NCI-H510A (cell line): Measurements from ENCODE around the gene CETP.
"Not testable (repeated sequence)": the region's sequence is repeated elsewhere in the genome, so short reads cannot be mapped to it uniquely, and the experiment has no call there.

Source experiments
- DNase-seq: peaks from one replicate; lab custom pipeline; 2025; lab: John Stamatoyannopoulos, UW

The CETP gene

GRCh38 chr16:56997931-56998330 lies 36.2 kb downstream of the CETP start:
- DNase-seq: no peak

GRCh38 chr16:56998352-56998751 lies 36.6 kb downstream of the CETP start:
- DNase-seq: no peak

- DNase-seq: no peak
Observed at GRCh38 chr16:56998861-56999260, 37.1 kb downstream of the CETP start.

- DNase-seq: no peak
Observed at GRCh38 chr16:56999409-57000270, 37.9 kb downstream of the CETP start.

DNA sequence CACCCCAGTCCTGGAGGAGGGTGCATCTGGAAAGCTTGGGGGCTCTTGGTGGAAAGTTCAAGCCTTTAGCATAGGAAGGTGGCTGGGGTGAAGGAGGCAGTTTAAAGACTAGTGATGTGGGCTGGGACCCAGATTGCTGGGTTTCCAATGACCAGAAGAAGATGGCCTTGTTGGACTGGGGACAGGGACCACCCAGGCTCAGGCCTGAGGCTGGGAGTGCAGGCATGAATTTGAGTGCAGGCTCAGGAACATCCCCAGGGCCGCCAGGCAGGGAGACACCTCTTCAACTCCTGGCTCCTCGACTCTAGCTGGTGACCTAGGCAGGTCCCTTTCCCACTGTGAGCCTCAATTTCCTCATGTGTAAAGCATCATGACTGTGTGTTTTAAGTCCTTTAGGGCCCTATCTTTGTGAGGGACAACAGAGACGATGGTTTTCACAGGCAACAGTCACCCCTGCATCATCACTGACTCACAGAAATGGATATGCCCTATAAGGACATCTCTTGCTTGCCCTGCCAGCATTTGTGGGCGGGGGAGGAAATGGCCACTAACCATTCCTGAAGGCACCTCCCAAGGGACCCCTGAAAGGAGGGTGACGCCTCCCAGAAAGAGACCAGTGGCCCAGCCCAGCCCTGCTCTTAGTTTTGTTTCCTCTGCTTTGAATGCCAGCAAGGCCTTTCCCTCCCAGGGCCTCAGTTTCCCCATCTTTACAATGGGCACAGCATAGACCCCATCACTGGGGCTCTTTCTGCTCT lies 38.7 kb downstream of the CETP start:
- no peak for DNase-seq

DNA sequence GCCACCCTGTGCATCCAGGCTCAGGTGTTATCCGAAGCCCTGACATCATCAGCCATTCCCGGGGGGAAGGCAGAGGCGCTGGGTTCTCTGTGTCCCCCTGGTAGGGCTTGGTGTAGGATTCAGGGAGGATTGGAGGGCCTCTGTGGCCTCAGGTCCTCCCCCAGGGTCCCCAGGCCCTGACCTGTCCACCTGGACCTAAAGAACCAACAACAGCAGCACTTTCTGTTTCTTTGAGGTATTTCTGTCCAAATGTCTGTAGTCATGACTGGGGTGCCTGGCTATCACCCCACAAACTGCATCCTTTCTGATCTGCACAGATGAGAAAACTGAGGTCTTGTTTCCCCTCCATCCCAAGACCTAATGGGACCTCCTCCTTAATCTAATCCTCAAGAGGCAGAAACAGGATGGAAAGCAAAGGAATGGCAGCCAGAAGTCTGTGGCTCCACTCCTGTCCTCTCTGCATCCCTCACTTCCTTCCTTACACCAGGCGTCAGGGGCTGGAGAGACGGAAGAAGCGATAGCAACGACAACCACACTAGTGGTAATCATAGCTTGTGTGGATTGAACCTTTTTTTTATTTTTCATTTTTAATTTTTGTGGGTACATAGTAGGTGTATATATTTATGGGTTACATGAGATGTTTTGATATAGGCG lies 39.4 kb downstream of the CETP start:
- no peak for DNase-seq

- no peak for DNase-seq
Observed at GRCh38 chr16:57003439-57004386, 42.0 kb downstream of the CETP start.

GRCh38 chr16:57004387-57005250 lies 42.9 kb downstream of the CETP start:
- no peak for DNase-seq

DNA sequence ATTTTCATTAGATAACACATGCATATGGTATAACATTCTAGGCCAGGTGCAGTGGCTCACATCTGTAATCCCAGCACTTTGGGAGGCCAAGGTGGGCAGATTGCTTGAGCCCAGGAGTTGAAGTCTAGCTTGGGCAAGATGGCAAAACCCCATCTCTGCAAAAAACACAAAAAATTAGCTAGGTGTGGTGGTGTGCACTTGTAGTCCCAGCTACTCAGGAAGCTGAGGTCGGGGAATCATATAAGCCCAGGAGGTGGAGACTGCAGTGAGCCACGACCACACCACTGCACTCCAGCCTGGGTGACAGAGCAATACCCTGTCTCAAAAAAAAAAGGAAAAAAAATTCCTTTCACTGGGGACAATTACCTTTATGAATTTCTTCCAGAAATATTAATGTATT lies 43.8 kb downstream of the CETP start:
- DNase-seq: not testable (repeated sequence)

GRCh38 chr16:57007050-57007449 lies 45.3 kb downstream of the CETP start:
- DNase-seq: no peak

DNA sequence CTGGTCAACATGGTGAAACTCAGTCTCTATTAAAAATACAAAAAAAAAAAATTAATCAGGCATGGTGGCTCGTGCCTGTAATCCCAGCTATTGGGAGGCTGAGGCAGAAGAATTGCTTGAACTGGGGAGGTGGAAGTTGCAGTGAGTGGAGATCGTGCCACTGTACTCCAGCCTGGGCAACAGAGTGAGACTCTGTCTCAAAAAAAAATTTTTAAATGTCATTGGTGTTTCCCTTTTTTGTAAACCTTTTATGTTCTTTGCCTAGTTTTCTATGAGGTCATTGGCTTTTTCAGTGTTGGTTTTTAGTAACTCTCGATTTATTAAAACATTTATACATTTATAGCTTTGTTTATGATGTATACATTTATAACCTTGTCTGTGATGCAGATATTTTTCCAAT lies 45.8 kb downstream of the CETP start:
- DNase-seq: no peak

- no peak for DNase-seq
Observed at GRCh38 chr16:57008440-57008839, 46.7 kb downstream of the CETP start.

GRCh38 chr16:57009643-57010170 lies 48.0 kb downstream of the CETP start:
- no peak for DNase-seq

- no peak for DNase-seq
Observed at GRCh38 chr16:57012353-57012752, 50.6 kb downstream of the CETP start.

DNA sequence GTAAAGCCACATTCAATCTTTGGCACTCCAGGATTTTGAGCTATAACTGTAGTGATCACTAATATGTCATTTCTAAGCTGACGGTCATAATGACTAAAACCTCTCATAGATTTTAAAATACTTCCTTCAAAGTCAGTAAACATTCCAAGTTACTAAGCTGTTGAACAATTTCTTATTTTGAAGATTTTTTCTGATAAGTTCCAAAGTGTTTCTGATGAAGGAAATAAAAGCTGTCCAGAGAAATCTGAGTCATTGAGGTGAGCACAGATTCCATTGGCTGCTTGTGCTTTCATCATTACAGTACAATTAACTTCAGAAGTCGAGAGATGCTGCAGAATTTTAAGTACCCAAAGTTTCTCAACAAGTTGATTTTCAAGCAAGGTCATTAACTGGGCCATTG lies 51.5 kb downstream of the CETP start:
- DNase-seq: no peak

DNA sequence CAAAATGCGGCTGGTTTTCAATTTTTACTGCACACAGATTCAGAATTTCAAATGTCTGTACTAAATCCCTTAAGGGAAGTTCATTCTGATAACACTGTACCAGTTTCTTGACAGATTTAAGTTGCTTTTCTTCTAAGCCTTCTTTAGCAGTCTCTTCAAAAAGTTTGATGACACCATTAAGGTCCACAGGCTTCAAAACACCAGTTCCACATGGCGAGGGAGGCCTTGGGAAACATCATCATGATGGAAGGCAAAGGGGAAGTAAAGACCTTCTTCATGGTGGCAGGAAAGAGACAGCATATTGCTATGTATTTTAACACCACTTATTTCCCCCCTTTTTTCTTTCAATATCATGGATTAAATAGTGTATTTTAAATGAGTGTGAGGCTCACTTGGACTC lies 52.2 kb downstream of the CETP start:
- no peak for DNase-seq

- no peak for DNase-seq
Observed at GRCh38 chr16:57016301-57016700, 54.6 kb downstream of the CETP start.

GRCh38 chr16:57016831-57017230 lies 55.1 kb downstream of the CETP start:
- no peak for DNase-seq

DNA sequence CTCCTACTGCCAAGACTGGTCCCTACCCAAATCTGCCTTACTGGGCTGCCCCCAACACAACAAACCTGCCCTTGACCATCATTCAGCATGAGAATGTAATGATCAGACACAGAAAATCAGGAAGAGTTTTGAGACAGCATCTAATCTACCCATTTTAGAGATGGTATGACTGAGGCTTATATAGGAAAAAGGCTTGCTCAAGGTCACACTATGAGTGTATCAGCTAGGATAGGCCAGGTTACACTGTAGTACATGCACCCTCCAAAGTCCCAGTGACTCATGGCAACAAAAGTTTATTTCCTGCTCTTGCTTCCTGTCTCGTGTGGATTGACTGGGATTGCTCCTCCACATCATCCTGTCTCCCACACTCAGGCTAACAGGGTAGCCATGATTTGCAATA lies 55.5 kb downstream of the CETP start:
- DNase-seq: no peak

DNA sequence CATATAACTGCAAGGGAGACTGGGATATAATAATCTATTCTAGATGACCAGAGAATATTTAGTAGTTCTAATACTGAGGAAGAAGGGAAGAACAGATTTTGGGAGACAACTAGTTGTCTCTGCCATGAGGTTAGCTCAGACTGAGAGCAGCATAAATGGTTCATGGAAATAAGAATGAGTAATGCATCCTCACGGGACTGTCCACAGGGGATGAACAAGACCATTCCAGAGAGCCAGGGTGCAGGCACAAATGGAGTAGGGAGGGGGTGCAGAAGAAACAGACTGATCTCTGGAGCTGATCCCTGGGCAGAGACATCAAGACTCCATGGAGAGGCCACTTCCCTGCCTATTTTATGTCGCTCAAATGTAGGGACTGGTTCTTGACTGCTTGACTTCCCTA lies 58.0 kb downstream of the CETP start:
- DNase-seq: no peak
